Measurements from ENCODE around the gene CACNA2D3. TPM values are rescaled to one million over a fixed set of nuclear protein-coding genes. Genes with fewer than 3 reads are reported as not detected.

CACNA2D3 gene
- total and polyA plus RNA-seq, 7 experiments from 2014 or later: 0.27 to 4.1 TPM; not detected in 5

DNA sequence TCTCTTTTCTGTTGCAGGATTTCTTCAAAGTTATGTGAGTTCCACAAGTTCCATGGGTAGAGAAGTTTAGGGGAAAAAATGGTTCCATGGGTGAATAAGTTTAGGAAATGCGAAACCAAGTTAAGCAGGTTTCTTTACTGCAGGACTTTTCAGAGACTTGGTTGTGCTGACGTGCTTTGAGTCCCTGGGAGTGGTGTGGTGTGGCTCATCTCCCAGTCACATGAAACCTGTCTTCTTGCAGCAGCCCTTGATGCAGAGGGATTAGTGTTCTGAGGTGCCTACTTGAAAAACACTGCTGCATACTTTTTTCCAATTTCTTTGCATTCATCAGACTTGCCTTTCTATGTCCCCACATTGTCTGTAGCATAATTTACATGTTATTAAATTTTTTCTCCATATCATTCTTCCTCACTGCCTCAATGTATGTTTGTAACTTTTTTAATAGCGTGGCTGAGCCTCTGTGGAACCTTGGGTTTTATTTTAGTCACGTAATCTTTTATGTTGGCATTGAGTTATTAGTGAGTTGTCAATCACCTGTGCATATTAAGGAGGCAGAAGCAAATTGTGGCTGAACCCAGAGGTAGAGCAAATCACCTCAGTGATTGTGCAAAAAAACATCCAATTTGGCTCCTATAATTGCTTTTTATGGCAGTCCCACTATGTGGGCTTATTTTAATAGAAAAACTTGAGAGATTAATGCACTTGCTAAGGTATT, 115.6 kb downstream of the CACNA2D3 start:
- DNase-seq (no peak), ATAC-seq (no peak)
- ChIA-PET POLR2A (no interaction called here), CTCF (no interaction called here)
- Histone ChIP-seq H3K27ac (ENCODE audit: low read depth, low read length) (no peak overlapping the region), H3K9me3 (ENCODE audit: control insufficient read depth in 2 of 3, low read length in 3 of 3) (no peaks in the 10 kb centered on the region), H3K36me3 (ENCODE audit: control insufficient read depth in 2 of 3, insufficient read depth in 3 of 3, low read length in 3 of 3) (no peaks in the 10 kb centered on the region), H3K4me1 (ENCODE audit: control insufficient read depth in 2 of 2, insufficient read depth in 2 of 2, low read length in 2 of 2) (no peaks in the 10 kb centered on the region), H3K4me3 (ENCODE audit: low read length) (no peak overlapping the region), H3K27me3 (ENCODE audit: control insufficient read depth in 2 of 2, insufficient read depth in 2 of 2, low read length in 2 of 2) (no peaks in the 10 kb centered on the region)
- peaks cover 0 to 10% (median 0%) of the 10 kb centered on the region in 5 donors for H3K27me3 Mint-ChIP-seq
- H3K27ac Mint-ChIP-seq: no peak overlapping the region
- no peak overlapping the region for H3K4me3 Mint-ChIP-seq
- intact Hi-C loops (cut with micrococcal nuclease): no loop called here
- H3K9me3 Mint-ChIP-seq: peaks cover 0 to 5% (median 0%) of the 10 kb centered on the region in 11 donors
- H3K4me1 Mint-ChIP-seq: no peaks in the 10 kb centered on the region
- no peaks in the 10 kb centered on the region for H3K36me3 Mint-ChIP-seq

- CTCF ChIA-PET: no interaction called here
- Histone ChIP-seq H3K36me3 (ENCODE audit: control insufficient read depth in 2 of 3, insufficient read depth in 3 of 3, low read length in 3 of 3) (no peaks in the 10 kb centered on the region), H3K4me1 (ENCODE audit: control insufficient read depth in 2 of 2, insufficient read depth in 2 of 2, low read length in 2 of 2) (no peaks in the 10 kb centered on the region), H3K27ac (ENCODE audit: low read depth, low read length) (no peak overlapping the region), H3K27me3 (ENCODE audit: control insufficient read depth in 2 of 2, insufficient read depth in 2 of 2, low read length in 2 of 2) (no peaks in the 10 kb centered on the region), H3K4me3 (ENCODE audit: low read length) (no peak overlapping the region), H3K9me3 (ENCODE audit: control insufficient read depth in 2 of 3, low read length in 3 of 3) (no peaks in the 10 kb centered on the region)
- no peak overlapping the region for H3K27ac Mint-ChIP-seq
- H3K27me3 Mint-ChIP-seq: peaks cover 0 to 5% (median 0%) of the 10 kb centered on the region in 5 donors
- H3K4me1 Mint-ChIP-seq: no peaks in the 10 kb centered on the region
- DNase-seq (no peak), ATAC-seq (no peak)
- no peaks in the 10 kb centered on the region for H3K36me3 Mint-ChIP-seq
- no peak overlapping the region for H3K4me3 Mint-ChIP-seq
- POLR2A ChIA-PET: no interaction called here
- intact Hi-C loops (cut with micrococcal nuclease): no loop called here
- peaks cover 0 to 2% (median 0%) of the 10 kb centered on the region in 11 donors for H3K9me3 Mint-ChIP-seq
These were observed 118.0 kb downstream of the CACNA2D3 start for GRCh38 chr3:54240309-54240708.

DNA sequence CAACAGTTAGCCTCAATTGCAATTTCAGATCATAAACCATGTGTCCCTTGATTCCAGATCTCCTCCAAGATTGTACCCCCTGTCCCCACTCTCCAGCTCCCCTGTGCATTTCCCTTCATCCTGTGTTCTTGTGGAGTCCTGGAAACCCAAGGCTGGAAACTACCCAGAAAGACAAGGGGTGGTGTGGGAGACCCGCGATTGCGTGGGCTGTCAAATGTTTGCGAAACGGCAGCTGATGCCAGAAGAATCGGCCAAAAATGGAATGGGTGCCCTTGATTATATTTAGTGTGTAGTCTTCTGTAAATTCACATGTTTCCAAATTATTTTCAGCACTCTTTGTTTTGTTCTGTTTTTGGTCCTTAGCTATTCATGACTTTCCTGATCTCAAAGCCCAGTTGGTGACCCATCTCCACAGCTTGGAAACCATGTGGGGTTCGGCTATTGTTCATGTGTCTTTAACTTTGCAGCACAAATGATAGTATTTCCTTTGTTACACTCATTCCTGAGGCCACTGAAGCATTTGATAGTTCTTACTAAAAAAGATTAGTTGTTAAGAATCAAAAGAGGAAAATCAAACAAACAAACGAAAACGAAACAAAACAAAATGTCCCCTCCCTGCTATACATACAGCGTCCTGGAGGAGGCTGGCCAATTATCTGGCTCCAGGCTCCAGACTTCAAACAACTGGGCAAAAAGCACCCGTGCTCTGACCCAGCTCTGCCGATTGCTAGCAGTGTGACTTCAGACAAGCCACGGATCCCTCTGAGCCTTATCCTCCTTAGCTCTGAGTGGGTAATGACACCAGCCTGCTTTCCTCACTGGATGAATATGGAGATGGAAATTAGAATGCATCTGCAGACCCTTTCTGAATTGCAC, 120.9 kb downstream of the CACNA2D3 start:
- Histone ChIP-seq H3K27ac (ENCODE audit: low read depth, low read length) (no peak overlapping the region), H3K27me3 (ENCODE audit: control insufficient read depth in 2 of 2, insufficient read depth in 2 of 2, low read length in 2 of 2) (no peaks in the 10 kb centered on the region), H3K4me3 (ENCODE audit: low read length) (no peak overlapping the region), H3K36me3 (ENCODE audit: control insufficient read depth in 2 of 3, insufficient read depth in 3 of 3, low read length in 3 of 3) (no peaks in the 10 kb centered on the region), H3K4me1 (ENCODE audit: control insufficient read depth in 2 of 2, insufficient read depth in 2 of 2, low read length in 2 of 2) (no peaks in the 10 kb centered on the region), H3K9me3 (ENCODE audit: control insufficient read depth in 2 of 3, low read length in 3 of 3) (no peaks in the 10 kb centered on the region)
- ATAC-seq (no peak), DNase-seq (no peak)
- H3K4me3 Mint-ChIP-seq: no peak overlapping the region
- peaks cover 0 to 7% (median 1%) of the 10 kb centered on the region in 11 donors for H3K9me3 Mint-ChIP-seq
- no peaks in the 10 kb centered on the region for H3K4me1 Mint-ChIP-seq
- no peaks in the 10 kb centered on the region for H3K36me3 Mint-ChIP-seq
- no peak overlapping the region for H3K27ac Mint-ChIP-seq
- CTCF ChIA-PET: no interaction called here
- intact Hi-C loops (cut with micrococcal nuclease): no loop called here
- POLR2A ChIA-PET: no interaction called here
- peaks cover 0 to 6% (median 0%) of the 10 kb centered on the region in 5 donors for H3K27me3 Mint-ChIP-seq

- H3K4me1 Mint-ChIP-seq: no peaks in the 10 kb centered on the region
- CTCF ChIA-PET: no interaction called here
- H3K4me3 ChIP-seq (ENCODE audit: low read length): no peak overlapping the region
These were observed 121.8 kb downstream of the CACNA2D3 start for GRCh38 chr3:54243960-54244682.

GRCh38 chr3:54251705-54252104, 129.4 kb downstream of the CACNA2D3 start:
- no peak overlapping the region for H3K4me3 ChIP-seq (ENCODE audit: low read length)
- H3K9me3 Mint-ChIP-seq: peaks cover 0 to 11% (median 1%) of the 10 kb centered on the region in 11 donors
- POLR2A ChIA-PET: no interaction called here
- H3K9me3 ChIP-seq (ENCODE audit: control insufficient read depth in 2 of 3, low read length in 3 of 3): no peaks in the 10 kb centered on the region
- no peak for DNase-seq
- CTCF ChIA-PET: no interaction called here
- no peaks in the 10 kb centered on the region for H3K4me1 ChIP-seq (ENCODE audit: control insufficient read depth in 2 of 2, insufficient read depth in 2 of 2, low read length in 2 of 2)
- no peaks in the 10 kb centered on the region for H3K4me1 Mint-ChIP-seq
- H3K27ac Mint-ChIP-seq: no peak overlapping the region
- peaks cover 0 to 10% (median 9%) of the 10 kb centered on the region in 5 donors for H3K27me3 Mint-ChIP-seq
- no peaks in the 10 kb centered on the region for H3K27me3 ChIP-seq (ENCODE audit: control insufficient read depth in 2 of 2, insufficient read depth in 2 of 2, low read length in 2 of 2)
- H3K36me3 ChIP-seq (ENCODE audit: control insufficient read depth in 2 of 3, insufficient read depth in 3 of 3, low read length in 3 of 3): no peaks in the 10 kb centered on the region
- intact Hi-C loops (cut with micrococcal nuclease): no loop called here
- no peaks in the 10 kb centered on the region for H3K36me3 Mint-ChIP-seq
- ATAC-seq: no peak
- no peak overlapping the region for H3K27ac ChIP-seq (ENCODE audit: low read depth, low read length)
- no peak overlapping the region for H3K4me3 Mint-ChIP-seq

More at GRCh38 chr3:54243960-54244682, 121.8 kb downstream of the CACNA2D3 start:
- H3K36me3 ChIP-seq (ENCODE audit: control insufficient read depth in 2 of 3, insufficient read depth in 3 of 3, low read length in 3 of 3): no peaks in the 10 kb centered on the region
- intact Hi-C loops (cut with micrococcal nuclease): no loop called here
- ATAC-seq (no peak), DNase-seq (no peak)
- Mint-ChIP-seq H3K27me3 (peaks cover 0 to 6% (median 0%) of the 10 kb centered on the region in 5 donors), H3K4me3 (no peak overlapping the region), H3K27ac (no peak overlapping the region), H3K9me3 (peaks cover 0 to 8% (median 2%) of the 10 kb centered on the region in 11 donors), H3K36me3 (no peaks in the 10 kb centered on the region)
- no peaks in the 10 kb centered on the region for H3K4me1 ChIP-seq (ENCODE audit: control insufficient read depth in 2 of 2, insufficient read depth in 2 of 2, low read length in 2 of 2)
- no peaks in the 10 kb centered on the region for H3K27me3 ChIP-seq (ENCODE audit: control insufficient read depth in 2 of 2, insufficient read depth in 2 of 2, low read length in 2 of 2)
- H3K9me3 ChIP-seq (ENCODE audit: control insufficient read depth in 2 of 3, low read length in 3 of 3): no peaks in the 10 kb centered on the region
- no peak overlapping the region for H3K27ac ChIP-seq (ENCODE audit: low read depth, low read length)
- POLR2A ChIA-PET: no interaction called here

DNA sequence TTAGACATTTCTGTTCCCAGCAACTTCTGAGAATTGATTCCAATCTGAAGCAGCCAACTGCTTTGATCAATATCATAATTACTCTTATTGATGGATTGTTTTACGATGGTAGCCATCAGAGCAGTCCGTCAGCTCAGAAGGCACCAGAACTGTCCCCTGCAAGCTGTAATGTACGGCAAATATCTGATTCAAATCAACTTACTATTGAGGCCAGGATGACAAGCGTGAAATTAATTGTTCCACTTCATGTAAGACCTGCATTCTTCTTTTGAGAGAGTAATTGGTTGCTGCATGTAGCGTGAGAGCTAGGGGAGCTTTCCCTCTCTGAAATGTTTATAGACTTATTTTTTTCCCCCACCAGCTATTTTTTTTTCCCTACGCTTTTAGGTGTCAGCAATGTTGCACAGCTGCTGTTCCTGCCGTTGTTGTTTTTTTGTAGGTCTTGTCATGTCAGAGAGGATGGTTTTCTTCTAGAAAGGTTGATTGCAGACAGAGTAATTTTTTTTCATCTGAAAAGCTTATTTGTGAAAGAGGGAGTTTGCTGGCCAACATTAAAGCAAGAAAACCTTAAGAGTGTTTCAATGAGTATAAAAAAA, 134.9 kb downstream of the CACNA2D3 start:
- Mint-ChIP-seq H3K27ac (no peak overlapping the region), H3K4me3 (no peak overlapping the region), H3K27me3 (peaks cover 0 to 31% (median 17%) of the 10 kb centered on the region in 5 donors), H3K36me3 (no peaks in the 10 kb centered on the region), H3K4me1 (peaks cover 0 to 3% (median 0%) of the 10 kb centered on the region in 7 donors), H3K9me3 (peaks cover 0 to 10% (median 0%) of the 10 kb centered on the region in 11 donors)
- no peaks in the 10 kb centered on the region for H3K9me3 ChIP-seq (ENCODE audit: control insufficient read depth in 2 of 3, low read length in 3 of 3)
- no peaks in the 10 kb centered on the region for H3K36me3 ChIP-seq (ENCODE audit: control insufficient read depth in 2 of 3, insufficient read depth in 3 of 3, low read length in 3 of 3)
- no peak overlapping the region for H3K4me3 ChIP-seq (ENCODE audit: low read length)
- ChIA-PET POLR2A (no interaction called here), CTCF (no interaction called here)
- H3K4me1 ChIP-seq (ENCODE audit: control insufficient read depth in 2 of 2, insufficient read depth in 2 of 2, low read length in 2 of 2): no peaks in the 10 kb centered on the region
- no peak for DNase-seq
- intact Hi-C loops (cut with micrococcal nuclease): no loop called here
- no peaks in the 10 kb centered on the region for H3K27me3 ChIP-seq (ENCODE audit: control insufficient read depth in 2 of 2, insufficient read depth in 2 of 2, low read length in 2 of 2)
- no peak for ATAC-seq
- H3K27ac ChIP-seq (ENCODE audit: low read depth, low read length): no peak overlapping the region
